ENCODE data around the gene FAM131A. TPM values are rescaled to one million over a fixed set of nuclear protein-coding genes. Genes with fewer than 3 reads are reported as not detected.

FAM131A gene
- total RNA-seq, 1 donor, result 9.8 TPM

GRCh38 chr3:184314700-184315542, 22.5 kb upstream of the FAM131A start:
- H3K36me3 ChIP-seq (ENCODE audit: insufficient read depth, low read length), result peaks cover 30% of the 10 kb centered on the region
- H3K4me2 ChIP-seq (ENCODE audit: insufficient read depth, low read length), result peak overlapping the region; percentile 98
- no peaks in the 10 kb centered on the region for H3K9me3 ChIP-seq (ENCODE audit: low read depth, low read length)
- peak; percentile 97 for DNase-seq (ENCODE audit: insufficient read length, low spot score, missing footprints)
- no peak for TF ChIP-seq CTCF (IDR thresholded peaks at IDR 0.05; ENCODE audit: extremely low read depth, low read depth, low read length)
- peaks cover 47% of the 10 kb centered on the region for H3K79me2 ChIP-seq (ENCODE audit: insufficient read depth, low read length)
- no peak overlapping the region for H2AFZ ChIP-seq (ENCODE audit: low read length)
- peak overlapping the region; percentile 97 for H3K4me3 ChIP-seq (ENCODE audit: insufficient read depth, low read length)
- peaks cover 29% of the 10 kb centered on the region for H3K4me1 ChIP-seq (ENCODE audit: insufficient read depth, low read length)
- peaks cover 44% of the 10 kb centered on the region for H4K20me1 ChIP-seq (ENCODE audit: insufficient read depth, low read length)
- H3K27me3 ChIP-seq (ENCODE audit: insufficient read depth, low read length), result no peaks in the 10 kb centered on the region
- H3K27ac ChIP-seq (ENCODE audit: low read depth, low read length), result peak overlapping the region; percentile 90

- peaks cover 49% of the 10 kb centered on the region for H4K20me1 ChIP-seq (ENCODE audit: insufficient read depth, low read length)
- peak overlapping the region; percentile 90 for H3K27ac ChIP-seq (ENCODE audit: low read depth, low read length)
- DNase-seq (ENCODE audit: insufficient read length, low spot score, missing footprints), result peak; percentile 71
- peaks cover 32% of the 10 kb centered on the region for H3K36me3 ChIP-seq (ENCODE audit: insufficient read depth, low read length)
- H3K79me2 ChIP-seq (ENCODE audit: insufficient read depth, low read length), result peaks cover 52% of the 10 kb centered on the region
- H3K9me3 ChIP-seq (ENCODE audit: low read depth, low read length), result no peaks in the 10 kb centered on the region
- no peaks in the 10 kb centered on the region for H3K27me3 ChIP-seq (ENCODE audit: insufficient read depth, low read length)
- H3K4me3 ChIP-seq (ENCODE audit: insufficient read depth, low read length), result peak overlapping the region; percentile 97
- no peak for TF ChIP-seq CTCF (IDR thresholded peaks at IDR 0.05; ENCODE audit: extremely low read depth, low read depth, low read length)
- H3K4me1 ChIP-seq (ENCODE audit: insufficient read depth, low read length), result peaks cover 34% of the 10 kb centered on the region
- H3K4me2 ChIP-seq (ENCODE audit: insufficient read depth, low read length), result peak overlapping the region; percentile 98
- no peak overlapping the region for H2AFZ ChIP-seq (ENCODE audit: low read length)
Observed at GRCh38 chr3:184315543-184315867, 21.9 kb upstream of the FAM131A start.

- peak overlapping the region; percentile 98 for H3K4me2 ChIP-seq (ENCODE audit: insufficient read depth, low read length)
- H3K27me3 ChIP-seq (ENCODE audit: insufficient read depth, low read length), result no peaks in the 10 kb centered on the region
- H3K79me2 ChIP-seq (ENCODE audit: insufficient read depth, low read length), result peaks cover 57% of the 10 kb centered on the region
- peak; percentile 85 for DNase-seq (ENCODE audit: insufficient read length, low spot score, missing footprints)
- no peaks in the 10 kb centered on the region for H3K9me3 ChIP-seq (ENCODE audit: low read depth, low read length)
- H3K4me3 ChIP-seq (ENCODE audit: insufficient read depth, low read length), result peak overlapping the region; percentile 97
- no peak overlapping the region for H2AFZ ChIP-seq (ENCODE audit: low read length)
- peaks cover 37% of the 10 kb centered on the region for H3K36me3 ChIP-seq (ENCODE audit: insufficient read depth, low read length)
- TF ChIP-seq CTCF (IDR thresholded peaks at IDR 0.05; ENCODE audit: extremely low read depth, low read depth, low read length), result no peak
- peaks cover 54% of the 10 kb centered on the region for H4K20me1 ChIP-seq (ENCODE audit: insufficient read depth, low read length)
- H3K4me1 ChIP-seq (ENCODE audit: insufficient read depth, low read length), result peaks cover 38% of the 10 kb centered on the region
- H3K27ac ChIP-seq (ENCODE audit: low read depth, low read length), result peak overlapping the region; percentile 68
Observed at GRCh38 chr3:184315871-184316661, 21.3 kb upstream of the FAM131A start.

- peaks cover 38% of the 10 kb centered on the region for H3K4me1 ChIP-seq (ENCODE audit: insufficient read depth, low read length)
- no peak for TF ChIP-seq CTCF (IDR thresholded peaks at IDR 0.05; ENCODE audit: extremely low read depth, low read depth, low read length)
- no peaks in the 10 kb centered on the region for H3K9me3 ChIP-seq (ENCODE audit: low read depth, low read length)
- H3K27me3 ChIP-seq (ENCODE audit: insufficient read depth, low read length), result no peaks in the 10 kb centered on the region
- no peak overlapping the region for H2AFZ ChIP-seq (ENCODE audit: low read length)
- peaks cover 62% of the 10 kb centered on the region for H4K20me1 ChIP-seq (ENCODE audit: insufficient read depth, low read length)
- peak; percentile 85 for DNase-seq (ENCODE audit: insufficient read length, low spot score, missing footprints)
- peaks cover 45% of the 10 kb centered on the region for H3K36me3 ChIP-seq (ENCODE audit: insufficient read depth, low read length)
- H3K27ac ChIP-seq (ENCODE audit: low read depth, low read length), result peak overlapping the region; percentile 68
- peak overlapping the region; percentile 97 for H3K4me3 ChIP-seq (ENCODE audit: insufficient read depth, low read length)
- H3K79me2 ChIP-seq (ENCODE audit: insufficient read depth, low read length), result peaks cover 65% of the 10 kb centered on the region
- H3K4me2 ChIP-seq (ENCODE audit: insufficient read depth, low read length), result peak overlapping the region; percentile 98
Observed at GRCh38 chr3:184316792-184317191, 20.6 kb upstream of the FAM131A start.

All from osteoblast (primary cell).